ENCODE results near the gene CCNA2.

- TF ChIP-seq POLR2AphosphoS5 (IDR thresholded peaks at IDR 0.05; ENCODE audit: low read depth, low read length) (no peak), POLR2A (IDR thresholded peaks at IDR 0.05; ENCODE audit: low read depth, low read length) (no peak), TAF1 (IDR thresholded peaks at IDR 0.05; ENCODE audit: borderline replicate concordance, low read depth, low read length) (no peak)
Measured at GRCh38 chr4:121784401-121784800, 39.3 kb downstream of the CCNA2 start.

Measured in GM12892 (cell line).